ENCODE data around the gene GON7.

GON7 gene

DNA sequence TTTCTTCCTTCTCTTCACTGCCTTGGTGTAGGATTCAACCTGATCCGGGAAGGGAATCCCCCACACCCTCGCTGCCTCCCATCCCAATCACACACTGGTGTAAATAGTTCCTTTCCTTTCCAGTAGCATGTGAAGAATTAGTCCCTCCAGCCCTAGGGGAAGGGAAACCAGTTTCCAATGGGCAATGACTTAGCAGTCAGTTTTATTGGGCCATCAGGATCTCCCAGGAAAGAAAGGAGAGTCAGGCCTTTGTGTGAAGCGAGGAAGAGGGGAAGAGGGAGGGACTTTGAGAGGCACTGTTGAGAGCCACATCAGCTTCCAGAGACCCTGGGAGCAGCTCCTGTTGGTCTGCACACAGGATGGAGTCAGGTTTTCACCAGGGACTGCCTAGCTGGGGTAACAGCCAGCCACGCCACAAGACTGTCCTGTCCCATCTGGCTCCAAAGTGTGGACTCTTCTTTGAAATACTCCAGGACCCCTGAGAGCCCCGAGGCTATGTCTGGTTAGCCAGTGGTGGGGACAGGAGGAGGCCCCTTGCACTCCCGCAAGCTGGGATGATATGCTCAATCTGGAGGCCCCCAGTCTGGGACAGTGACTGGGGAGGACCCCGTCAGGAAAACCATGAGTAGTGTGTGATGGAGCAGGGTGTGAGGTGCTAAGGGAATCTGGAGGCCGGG, 50.0 kb downstream of the GON7 start:
- no peak for DNase-seq

GRCh38 chr14:93155667-93156066, 51.2 kb downstream of the GON7 start:
- DNase-seq: no peak

DNA sequence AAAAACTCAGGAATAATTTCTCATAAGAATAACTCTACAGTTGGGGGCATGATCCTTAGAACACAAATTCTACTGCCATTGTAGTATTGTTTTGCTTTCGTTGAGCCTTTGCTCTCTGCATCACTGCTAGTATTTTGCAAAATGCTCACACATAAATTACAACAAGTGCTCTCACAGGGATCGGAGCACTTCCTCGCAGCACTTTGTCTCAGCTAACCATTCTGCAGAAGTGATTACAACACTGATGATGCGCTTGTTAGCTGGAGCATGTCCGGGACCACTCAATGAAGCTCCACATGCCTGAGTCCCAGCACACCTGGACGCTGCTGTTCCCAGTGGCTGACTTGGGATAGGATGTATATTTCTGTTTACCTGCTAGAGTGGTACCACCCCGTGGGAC, 53.7 kb downstream of the GON7 start:
- DNase-seq: no peak
